HG03457 (cell line): ENCODE measurements around the gene KIFAP3.
"Not testable (repeated sequence)": the region's sequence is repeated elsewhere in the genome, so short reads cannot be mapped to it uniquely, and the experiment has no call there.

Experiments used
- ATAC-seq: cut with Tn5 transposase; IDR thresholded peaks from one replicate; pipeline ENCODE4 v1.9.1; 2021; ENCODE audit warnings: moderate number of reproducible peaks; ENCODE audit not compliant: unreplicated experiment

Gene KIFAP3

DNA sequence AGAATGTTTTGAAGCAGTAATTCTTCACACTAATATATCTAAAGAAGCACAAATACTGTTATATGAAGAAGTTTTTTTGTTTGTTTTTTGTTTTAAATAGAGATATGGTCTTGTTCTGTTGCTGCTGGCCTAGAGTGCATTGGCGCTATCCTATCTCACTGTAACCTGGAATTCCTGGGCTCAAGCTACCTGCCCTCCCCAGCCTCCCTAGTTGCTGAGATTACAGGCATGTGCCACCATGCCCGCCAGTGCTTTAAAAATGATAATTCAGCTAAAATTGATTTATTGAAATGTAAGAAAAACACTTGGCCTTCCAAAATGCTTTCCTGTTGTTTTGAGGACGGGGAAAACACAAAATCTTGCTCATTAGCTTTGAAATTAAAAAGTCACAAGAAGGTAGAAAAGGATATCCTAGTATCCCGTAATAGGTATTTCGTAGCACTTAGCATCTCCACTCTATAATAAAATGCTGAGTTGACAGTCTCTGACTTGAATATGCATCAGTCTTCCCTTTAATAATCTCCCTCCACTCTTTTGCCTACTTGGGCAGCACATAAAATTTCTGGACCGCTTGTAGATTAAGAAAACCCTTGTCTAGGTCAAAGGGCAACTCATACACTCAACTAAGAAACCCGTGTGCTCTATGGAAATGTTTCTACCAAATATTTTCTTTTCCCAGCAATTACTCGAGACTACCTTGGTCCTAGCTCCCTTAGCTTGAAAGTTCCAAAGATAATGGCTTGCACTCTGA lies 182.1 kb downstream of the KIFAP3 start:
- ATAC-seq: no peak

DNA sequence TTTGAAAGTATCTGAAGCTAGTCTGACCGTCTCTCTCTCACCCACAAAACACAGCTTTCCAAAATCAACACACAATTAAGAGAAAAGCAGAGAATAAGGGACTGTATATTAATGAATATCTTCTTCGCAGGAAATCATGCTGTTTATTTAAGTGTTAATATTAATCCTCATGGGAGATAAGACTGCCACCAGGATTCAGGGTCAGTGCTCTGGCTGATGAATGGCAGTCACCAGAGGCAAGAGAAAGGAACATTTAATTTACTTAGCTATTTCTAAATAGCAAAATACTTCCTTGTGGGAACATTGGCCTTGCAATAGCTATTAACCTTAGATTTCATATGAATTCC lies 183.0 kb downstream of the KIFAP3 start:
- ATAC-seq: no peak

DNA sequence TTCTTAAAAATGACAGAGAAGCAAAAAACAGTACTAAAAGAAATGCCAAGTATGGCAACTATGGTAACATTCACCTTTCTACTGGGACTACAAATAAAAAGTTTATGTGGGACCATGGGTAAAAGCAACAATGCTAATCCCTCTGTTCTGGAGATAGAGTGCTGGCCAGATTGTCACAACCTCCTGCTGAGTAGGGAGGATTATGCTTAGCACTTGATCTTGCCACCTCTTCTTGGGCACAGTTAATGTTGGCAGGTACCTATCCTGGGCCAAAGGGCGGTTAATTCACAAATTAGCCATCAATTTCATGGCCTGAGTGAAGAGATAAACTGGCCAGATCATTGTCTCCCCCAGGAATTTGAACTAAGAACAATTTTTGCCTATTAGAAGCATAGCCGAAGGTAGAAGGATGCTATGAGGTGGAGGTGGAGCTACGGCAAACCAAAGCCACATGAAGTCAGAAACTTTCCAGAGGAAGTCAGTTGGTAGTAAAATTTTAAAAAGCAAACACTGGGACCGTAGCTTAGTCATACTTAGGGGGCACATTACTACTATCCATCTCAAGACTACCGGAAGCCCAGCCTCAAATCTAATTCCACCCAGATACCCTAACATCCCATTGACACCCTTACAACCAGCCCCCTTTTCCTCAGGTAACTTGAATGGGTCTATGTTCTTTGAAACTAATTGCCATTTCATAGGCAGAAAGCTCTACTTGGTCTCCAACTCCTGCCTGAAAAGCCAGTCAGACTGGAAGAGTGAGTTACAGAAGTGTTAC lies 183.5 kb downstream of the KIFAP3 start:
- ATAC-seq: no peak

DNA sequence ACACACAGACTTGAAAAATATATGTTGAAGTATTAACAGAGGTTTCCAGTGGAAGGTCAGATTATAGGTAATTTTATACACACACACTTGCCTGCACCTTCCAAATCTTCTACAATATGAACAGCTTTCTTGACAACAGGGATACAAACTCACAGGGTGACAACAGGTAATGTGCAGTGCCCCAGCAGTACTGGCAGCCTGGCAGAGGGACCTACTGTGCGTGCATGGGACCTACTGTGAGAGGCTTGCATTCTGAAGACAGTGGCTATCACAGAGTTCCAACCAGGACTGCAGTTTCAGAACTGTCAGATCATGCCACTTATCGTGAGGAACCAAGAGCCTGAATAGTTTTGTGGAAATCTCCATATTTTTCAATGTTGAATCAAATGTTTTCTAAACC lies 184.6 kb downstream of the KIFAP3 start:
- ATAC-seq: no peak

DNA sequence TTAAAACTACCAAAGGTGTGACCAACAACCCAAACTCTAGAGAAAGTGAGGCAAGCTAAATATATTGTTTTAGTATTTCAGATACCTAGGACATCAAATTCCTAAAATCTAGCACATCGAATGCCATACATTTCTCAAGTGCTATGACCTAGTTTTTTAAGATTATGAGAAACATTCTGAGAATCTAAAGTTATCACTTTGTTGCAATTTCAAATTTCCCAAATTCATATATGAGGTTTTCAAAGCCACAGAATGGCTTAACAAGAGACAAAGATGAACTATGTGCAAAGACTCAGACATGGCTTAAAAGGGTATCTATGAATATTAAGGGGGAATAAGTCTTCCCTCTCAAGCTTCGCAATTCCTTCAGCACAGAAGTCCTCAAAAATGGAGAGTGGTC lies 187.6 kb downstream of the KIFAP3 start:
- ATAC-seq: no peak

DNA sequence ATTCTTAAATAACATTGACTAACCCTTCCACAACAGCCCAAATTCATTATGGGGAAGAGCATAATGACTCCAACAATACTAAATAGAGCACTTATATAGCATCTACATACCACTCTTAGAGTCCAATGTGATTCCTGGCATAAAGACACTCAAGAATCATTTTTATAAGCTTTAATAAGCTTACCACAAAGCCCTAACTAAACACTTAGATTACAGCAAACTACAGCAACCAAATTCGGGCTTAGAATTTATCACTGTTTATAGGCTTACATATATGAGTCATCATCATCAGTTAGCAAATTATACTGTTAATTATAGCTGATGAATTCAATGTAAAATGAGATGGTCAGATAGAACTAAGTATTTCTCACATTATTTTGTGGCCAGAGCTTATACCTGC lies 188.1 kb downstream of the KIFAP3 start:
- no peak for ATAC-seq

DNA sequence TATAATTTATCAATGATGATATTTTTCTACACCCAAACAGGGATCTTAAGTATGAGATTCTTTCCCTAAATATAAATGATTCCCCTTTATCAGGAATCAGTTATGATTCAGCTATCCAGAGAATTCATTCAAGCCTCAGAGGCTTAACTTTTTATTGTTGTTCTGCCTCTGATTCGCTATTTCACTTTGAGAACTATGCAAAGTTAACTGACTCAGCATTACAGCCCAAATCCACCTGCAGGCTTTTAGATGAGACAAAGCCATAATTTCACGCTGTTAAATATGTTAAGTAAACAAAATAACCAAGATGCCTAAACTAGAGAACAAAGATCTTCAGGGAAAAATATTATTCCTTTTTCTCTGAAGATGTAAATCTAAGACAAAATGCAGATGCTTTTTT lies 189.3 kb downstream of the KIFAP3 start:
- no peak for ATAC-seq

DNA sequence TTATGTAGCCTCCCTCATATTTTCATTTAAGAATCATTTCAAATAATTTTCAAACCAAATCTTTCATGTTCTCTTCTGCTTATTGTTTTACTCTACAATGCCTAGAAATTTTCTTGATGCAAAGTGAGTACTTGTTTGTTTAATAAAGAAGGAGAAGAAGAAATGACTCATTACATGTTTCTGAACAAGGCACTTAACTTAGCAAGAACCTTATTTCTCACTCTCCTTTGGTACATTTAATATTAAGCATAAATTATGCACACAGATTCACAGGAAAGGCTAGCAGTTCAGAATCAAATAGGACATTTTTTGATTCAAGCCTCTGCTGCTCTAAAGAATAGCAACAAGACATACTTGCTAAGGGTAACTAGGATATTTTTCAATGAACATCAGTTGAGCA lies 189.9 kb downstream of the KIFAP3 start:
- no peak for ATAC-seq

DNA sequence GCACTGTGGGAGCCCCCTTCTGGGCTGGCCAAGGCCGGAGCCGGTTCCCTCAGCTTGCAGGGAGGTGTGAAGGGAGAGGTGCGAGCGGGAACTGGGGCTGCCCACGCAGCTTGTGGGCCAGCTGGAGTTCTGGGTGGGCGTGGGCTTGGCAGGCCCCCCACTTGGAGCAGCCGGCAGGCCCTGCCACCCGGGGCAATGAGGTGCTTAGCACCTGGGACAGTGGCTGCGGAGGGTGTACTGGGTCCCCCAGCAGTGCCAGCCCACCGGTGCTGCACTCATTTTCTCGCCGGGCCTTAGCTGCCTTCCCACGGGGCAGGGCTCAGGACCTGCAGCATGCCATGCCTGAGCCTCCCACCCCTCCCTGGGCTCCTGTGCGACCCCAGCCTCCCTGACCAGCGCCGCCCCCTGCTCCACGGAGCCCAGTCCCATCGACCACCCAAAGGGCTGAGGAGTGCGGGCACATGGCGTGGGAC lies 192.4 kb downstream of the KIFAP3 start:
- no peak for ATAC-seq

DNA sequence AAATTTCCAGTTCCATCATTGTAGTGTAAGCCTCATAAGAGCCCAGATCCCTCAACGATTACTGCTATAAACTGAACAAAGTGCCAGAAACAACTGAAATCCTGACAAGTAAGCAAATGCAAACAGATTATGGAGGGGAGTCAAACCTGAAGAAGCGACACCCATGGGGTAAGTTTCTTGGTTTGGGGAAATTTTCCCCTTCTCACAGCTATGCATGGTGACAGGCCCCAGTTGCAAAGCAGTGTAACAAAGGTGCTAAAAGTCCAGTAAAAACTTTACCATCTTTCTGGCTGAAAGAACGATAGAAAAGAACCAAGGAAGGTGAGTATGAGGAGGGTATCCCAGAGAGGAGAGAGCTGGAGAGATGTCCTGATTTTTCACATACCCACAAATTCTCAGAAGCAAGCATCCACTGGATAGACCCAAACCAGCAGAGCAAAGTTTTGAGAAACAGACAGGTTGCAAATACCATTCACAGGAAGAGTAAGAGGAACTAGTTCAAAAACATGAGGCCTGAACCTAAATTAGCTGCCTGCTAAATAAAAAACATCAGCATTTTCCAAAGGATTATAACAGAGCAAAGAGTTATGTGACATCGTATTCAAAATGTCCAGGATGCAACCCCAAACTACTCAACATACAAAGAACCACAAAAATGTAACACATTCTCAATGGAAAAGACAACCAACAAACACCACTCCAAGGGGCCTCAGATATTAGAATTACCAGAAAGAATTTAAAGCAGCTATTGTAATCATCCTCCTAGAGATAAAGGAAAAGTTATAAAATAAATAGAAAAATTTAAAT lies 195.3 kb downstream of the KIFAP3 start:
- no peak for ATAC-seq

DNA sequence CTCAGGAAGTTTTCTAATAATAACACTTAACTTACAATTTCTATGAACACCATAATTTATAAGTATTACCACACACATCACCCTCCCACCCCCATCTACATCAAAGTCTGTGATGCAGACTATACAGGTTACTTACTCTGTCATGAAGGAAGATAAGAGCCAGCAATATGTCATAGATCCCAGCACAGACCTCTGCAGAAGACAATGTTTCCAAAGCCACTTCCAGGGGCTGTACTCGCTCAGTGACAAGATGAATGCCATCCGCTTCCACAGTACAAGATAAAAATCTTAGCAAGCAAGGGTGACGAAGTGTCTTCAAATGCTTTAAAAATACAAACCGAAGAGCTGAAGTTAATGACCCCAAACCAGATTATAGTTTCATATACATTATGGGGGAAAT lies 196.0 kb downstream of the KIFAP3 start:
- no peak for ATAC-seq

DNA sequence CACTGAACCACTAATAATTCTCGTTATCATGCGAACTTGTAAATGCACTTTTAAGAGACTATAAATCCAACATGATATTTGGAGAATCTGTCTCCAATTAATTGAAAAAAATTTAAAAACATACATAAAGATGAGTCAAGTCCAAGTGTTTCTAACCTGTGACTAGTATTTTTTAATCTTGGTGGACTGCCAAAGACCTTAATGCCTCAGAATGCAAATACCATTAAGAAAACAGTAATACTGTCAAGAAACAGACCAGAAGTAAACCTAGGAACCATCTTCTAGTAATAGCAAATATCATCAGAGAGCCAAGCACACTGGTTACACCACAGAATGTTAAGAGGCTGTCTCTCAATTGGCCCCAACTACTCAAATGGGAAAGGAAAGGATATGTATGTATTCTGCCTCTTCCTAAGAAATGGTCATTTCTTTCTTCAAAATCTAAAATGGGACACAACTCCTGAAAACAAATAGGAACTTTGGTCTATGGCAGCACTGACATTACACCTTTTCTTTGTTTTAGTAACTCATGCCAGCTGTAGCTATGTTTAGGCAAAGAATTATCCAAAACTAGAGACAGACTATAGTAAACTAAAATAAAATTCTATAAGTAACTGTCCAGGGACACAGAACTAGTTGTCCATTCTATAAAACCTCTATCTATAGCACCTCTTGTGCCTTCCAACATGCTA lies 196.5 kb downstream of the KIFAP3 start:
- no peak for ATAC-seq

DNA sequence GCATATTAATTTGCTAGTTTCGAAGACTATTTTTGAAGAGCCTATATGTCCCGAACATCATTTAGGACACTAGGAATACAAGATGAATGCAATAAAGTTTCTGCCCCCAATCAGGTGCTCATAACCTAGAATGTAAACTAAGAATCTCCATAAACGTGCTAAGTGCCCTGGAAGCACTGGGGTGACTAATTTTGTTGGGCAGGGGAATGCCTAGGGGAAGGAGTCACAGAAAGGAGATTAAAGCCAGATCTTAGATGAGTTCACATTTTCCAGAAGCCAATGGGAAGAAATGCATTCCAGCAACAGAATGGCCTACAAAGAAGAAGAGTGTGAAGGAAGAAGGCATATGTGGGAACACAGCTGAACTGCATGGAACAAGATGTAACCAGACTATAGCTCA lies 200.3 kb downstream of the KIFAP3 start:
- no peak for ATAC-seq

DNA sequence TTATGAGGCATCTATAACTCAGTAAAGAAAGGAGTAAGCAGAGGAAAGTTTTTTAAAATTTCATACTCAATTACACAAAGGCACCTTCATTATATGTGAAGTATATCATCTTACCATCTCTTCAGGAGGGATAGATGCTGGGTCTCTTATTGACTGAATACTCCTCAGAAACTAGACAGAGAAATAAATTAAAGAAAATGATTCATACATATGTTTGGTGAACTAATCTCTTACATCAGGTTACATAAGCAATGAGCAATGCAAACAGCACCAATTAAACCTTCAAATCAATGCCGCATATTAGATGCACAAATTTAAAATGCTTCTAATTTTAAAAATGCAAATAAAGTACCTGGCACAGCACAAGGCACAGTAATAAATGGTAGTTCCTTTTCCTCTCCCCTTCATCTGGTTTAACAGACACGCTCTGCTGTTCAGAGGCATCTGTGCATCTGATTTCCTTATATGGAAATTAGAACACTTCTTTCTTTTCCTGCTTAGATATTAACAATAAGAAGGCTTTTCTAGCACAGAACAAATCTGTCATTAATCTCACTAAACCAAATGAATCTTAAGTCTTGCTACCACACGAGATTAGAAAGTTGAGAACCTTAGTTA lies 200.8 kb downstream of the KIFAP3 start:
- ATAC-seq: no peak

DNA sequence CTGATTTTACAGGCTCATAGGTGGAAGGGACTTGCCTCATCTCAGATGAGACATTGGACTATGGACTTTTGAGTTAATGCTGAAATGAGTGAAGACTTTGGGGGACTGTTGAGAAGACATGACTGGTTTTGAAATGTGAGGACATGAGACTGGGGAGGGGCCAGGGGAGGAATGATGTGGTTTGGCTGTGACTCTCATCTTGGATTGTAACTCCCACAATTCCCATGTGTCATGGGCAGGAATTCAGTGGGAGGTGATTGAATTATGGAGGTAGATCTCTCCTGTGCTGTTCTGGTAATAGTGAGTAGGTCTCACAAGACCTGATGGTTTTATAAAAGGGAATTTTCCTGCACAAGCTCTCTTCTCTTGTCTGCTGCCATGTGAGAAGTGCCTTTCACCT lies 201.6 kb downstream of the KIFAP3 start:
- ATAC-seq: no peak

DNA sequence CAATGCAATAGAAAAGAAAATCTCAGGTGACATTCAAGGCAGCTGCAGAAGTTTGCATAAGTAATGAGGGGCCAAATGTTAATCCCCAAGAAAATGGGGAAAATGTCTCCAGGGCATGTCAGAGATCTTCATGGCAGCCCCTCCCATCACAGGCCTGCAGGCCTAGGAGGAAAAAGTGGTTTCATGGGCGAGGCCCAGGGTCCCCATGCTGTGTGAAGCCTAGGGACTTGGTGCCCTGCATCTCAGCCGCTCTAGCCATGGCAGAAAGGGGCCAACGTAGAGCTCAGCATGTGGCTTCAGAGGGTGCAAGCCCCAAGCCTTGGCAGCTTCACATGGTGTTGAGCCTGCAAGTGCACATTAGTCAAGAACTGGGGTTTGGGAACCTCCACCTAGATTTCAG lies 202.5 kb downstream of the KIFAP3 start:
- not testable (repeated sequence) for ATAC-seq
